Esophagus muscularis mucosa (tissue), 4 donors: ENCODE data around the gene CENPH. TPM values are rescaled to one million over a fixed set of nuclear protein-coding genes. Genes with fewer than 3 reads are reported as not detected.
"Not testable (repeated sequence)": the region's sequence is repeated elsewhere in the genome, so short reads cannot be mapped to it uniquely, and the experiment has no call there.

Source experiments
- DNase-seq: peaks from one replicate; pipeline ENCODE4 v3.0.0-alpha.2; 2017; ENCODE audit errors: extremely low spot score
- H3K27ac ChIP-seq, 4 donors: fragments of 200-600 bp; sonication (generic); replicated peaks in 1 of 4; 1 replicate in 3 of 4; 2 replicates in 1 of 4; pipeline ENCODE4 v1.5.1; 2016 to 2019; ENCODE audit warnings: mild to moderate bottlenecking in 1 of 4
- H3K27me3 ChIP-seq, 4 donors: fragments of 200-600 bp; sonication (generic); one replicate each; pipeline versions ENCODE4 v1.5.1 to v1.6.0; 2016 to 2019
- H3K36me3 ChIP-seq, 4 donors: fragments of 200-600 bp; sonication (generic); one replicate each; pipeline ENCODE4 v1.5.1; 2016 to 2019
- H3K4me1 ChIP-seq, 4 donors: fragments of 200-600 bp; sonication (generic); one replicate each; pipeline ENCODE4 v1.5.1; 2016 to 2019
- H3K4me3 ChIP-seq, 4 donors: fragments of 200-600 bp; sonication (generic); 1 replicate in 2 of 4; 2 replicates in 2 of 4; pipeline ENCODE4 v1.5.1; 2016 to 2019; ENCODE audit warnings: mild to moderate bottlenecking in 4 of 4, moderate library complexity in 1 of 4
- H3K9me3 ChIP-seq, 4 donors: fragments of 200-600 bp; sonication (generic); 1 replicate in 3 of 4; 2 replicates in 1 of 4; pipeline ENCODE4 v1.5.1; 2016 to 2019
- EP300 ChIP-seq: sonication (generic); formaldehyde crosslinking; IDR thresholded peaks from one replicate; pipeline ENCODE4 v1.6.1; 2017; ENCODE audit warnings: antibody characterized with exemption
- POLR2A ChIP-seq: fragments of 450-650 bp; IDR thresholded peaks from one replicate; pipeline ENCODE4 v1.6.1; 2017; ENCODE audit warnings: antibody characterized with exemption, moderate library complexity, mild to moderate bottlenecking, low read depth
- POLR2AphosphoS5 ChIP-seq, 2 donors: sonication (generic); formaldehyde crosslinking; IDR thresholded peaks; one replicate each; pipeline ENCODE4 v1.6.1; 2017; ENCODE audit warnings: antibody characterized with exemption in 2 of 2
- WGBS: methylation state at CpG from one replicate; pipeline ENCODE4 v1.1.5; 2018; 5-methylcytosine and 5-hydroxymethylcytosine counted together
- intact Hi-C: fragments of 100-400 bp; cut with DNase I; formaldehyde crosslinking; loops from one replicate; pipeline ENCODE4 v1.15.1; 2023
- total RNA-seq, 4 donors: library from RNA; depleted of rRNA; stranded (reverse); fragments of >200 nt; gene quantifications; one replicate each; pipeline versions ENCODE4 v1.1.0 to v1.2.1, GENCODE V29; 2016
- TF ChIP-seq, protein P1 (sequence below), 3 experiments: fragments of 200-600 bp in 2 of 3; fragments of 450-650 bp in 1 of 3; sonication (generic) in 2 of 3; IDR thresholded peaks; one replicate each; pipeline ENCODE4 v1.5.1; 2017 to 2019; ENCODE audit warnings: antibody characterized with exemption in 3 of 3, mild to moderate bottlenecking in 2 of 3, moderate library complexity in 1 of 3

Gene CENPH
- total RNA-seq, 4 donors from 2014 or later, result 0.66 to 2.4 (median 2.2) TPM; not detected in 1

GRCh38 chr5:69219939-69220338, 30.6 kb downstream of the CENPH start:
- TF ChIP-seq POLR2AphosphoS5 (IDR thresholded peaks at IDR 0.05) (no peak), EP300 (no peak), POLR2A (no peak)
- TF ChIP-seq, protein P1, sequence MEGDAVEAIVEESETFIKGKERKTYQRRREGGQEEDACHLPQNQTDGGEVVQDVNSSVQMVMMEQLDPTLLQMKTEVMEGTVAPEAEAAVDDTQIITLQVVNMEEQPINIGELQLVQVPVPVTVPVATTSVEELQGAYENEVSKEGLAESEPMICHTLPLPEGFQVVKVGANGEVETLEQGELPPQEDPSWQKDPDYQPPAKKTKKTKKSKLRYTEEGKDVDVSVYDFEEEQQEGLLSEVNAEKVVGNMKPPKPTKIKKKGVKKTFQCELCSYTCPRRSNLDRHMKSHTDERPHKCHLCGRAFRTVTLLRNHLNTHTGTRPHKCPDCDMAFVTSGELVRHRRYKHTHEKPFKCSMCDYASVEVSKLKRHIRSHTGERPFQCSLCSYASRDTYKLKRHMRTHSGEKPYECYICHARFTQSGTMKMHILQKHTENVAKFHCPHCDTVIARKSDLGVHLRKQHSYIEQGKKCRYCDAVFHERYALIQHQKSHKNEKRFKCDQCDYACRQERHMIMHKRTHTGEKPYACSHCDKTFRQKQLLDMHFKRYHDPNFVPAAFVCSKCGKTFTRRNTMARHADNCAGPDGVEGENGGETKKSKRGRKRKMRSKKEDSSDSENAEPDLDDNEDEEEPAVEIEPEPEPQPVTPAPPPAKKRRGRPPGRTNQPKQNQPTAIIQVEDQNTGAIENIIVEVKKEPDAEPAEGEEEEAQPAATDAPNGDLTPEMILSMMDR (IDR thresholded peaks at IDR 0.05), result no peak
- H3K27me3 ChIP-seq, result no peaks in the 10 kb centered on the region
- intact Hi-C loops, result loop anchor here (2.0 to 10.0 kb wide), 3 partner anchors 15 to 128 kb away; partner anchors contain the start of genes CCNB1, CDK7 and SLC30A5
- peaks cover 0 to 10% (median 4%) of the 10 kb centered on the region in 4 donors for H3K36me3 ChIP-seq
- peaks cover 18 to 24% (median 23%) of the 10 kb centered on the region in 4 donors for H3K4me1 ChIP-seq
- H3K9me3 ChIP-seq, result no peaks in the 10 kb centered on the region
- no peak overlapping the region for H3K4me3 ChIP-seq
- no peak for DNase-seq
- H3K27ac ChIP-seq, result no peak overlapping the region

DNA sequence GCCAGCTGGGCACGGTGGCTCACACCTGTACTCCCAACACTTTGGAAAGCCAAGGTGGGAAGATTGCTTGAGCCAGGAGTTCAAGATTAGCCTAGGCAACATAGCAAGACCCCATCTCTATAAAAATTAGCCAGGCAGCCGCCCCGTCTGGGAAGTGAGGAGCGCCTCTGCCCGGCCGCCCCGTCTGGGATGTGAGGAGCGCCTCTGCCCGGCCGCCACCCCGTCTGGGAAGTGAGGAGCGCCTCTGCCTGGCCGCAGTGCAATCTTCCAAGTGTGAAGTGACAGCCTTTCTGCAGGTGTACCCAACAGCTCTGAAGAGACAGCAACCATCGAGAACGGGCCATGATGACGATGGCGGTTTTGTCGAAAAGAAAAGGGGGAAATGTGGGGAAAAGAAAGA, 31.0 kb downstream of the CENPH start:
- intact Hi-C loops, H3K27ac ChIP-seq, DNase-seq, H3K27me3 ChIP-seq, H3K4me3 ChIP-seq, H3K9me3 ChIP-seq: not testable (repeated sequence)
- Histone ChIP-seq H3K36me3 (peaks cover 0 to 14% (median 7%) of the 10 kb centered on the region in 4 donors), H3K4me1 (peaks cover 18 to 24% (median 23%) of the 10 kb centered on the region in 4 donors)
- 98% methylated on average over 16 of the region's 18 CpGs for WGBS

DNA sequence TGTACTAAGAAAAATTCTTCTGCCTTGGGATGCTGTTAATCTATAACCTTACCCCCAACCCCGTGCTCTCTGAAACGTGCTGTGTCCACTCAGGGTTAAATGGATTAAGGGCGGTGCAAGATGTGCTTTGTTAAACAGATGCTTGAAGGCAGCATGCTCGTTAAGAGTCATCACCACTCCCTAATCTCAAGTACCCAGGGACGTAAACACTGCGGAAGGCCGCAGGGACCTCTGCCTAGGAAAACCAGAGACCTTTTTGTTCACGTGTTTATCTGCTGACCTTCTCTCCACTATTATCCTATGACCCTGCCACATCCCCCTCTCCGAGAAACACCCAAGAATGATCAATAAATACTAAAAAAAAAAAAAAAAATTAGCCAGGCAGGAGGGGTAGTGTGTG, 31.4 kb downstream of the CENPH start:
- Histone ChIP-seq H3K4me1 (peaks cover 18 to 24% (median 23%) of the 10 kb centered on the region in 4 donors), H3K36me3 (peaks cover 0 to 19% (median 7%) of the 10 kb centered on the region in 4 donors)
- H3K9me3 ChIP-seq, H3K27ac ChIP-seq, H3K27me3 ChIP-seq, intact Hi-C loops, DNase-seq, H3K4me3 ChIP-seq: not testable (repeated sequence)
- 90% methylated on average over 8 of the region's 9 CpGs for WGBS

GRCh38 chr5:69224520-69224919, 35.1 kb downstream of the CENPH start:
- Histone ChIP-seq H3K4me3 (no peak overlapping the region), H3K27me3 (no peaks in the 10 kb centered on the region), H3K36me3 (peaks cover 17 to 52% (median 34%) of the 10 kb centered on the region in 4 donors), H3K9me3 (no peaks in the 10 kb centered on the region), H3K27ac (no peak overlapping the region), H3K4me1 (peaks cover 4 to 8% (median 6%) of the 10 kb centered on the region in 4 donors)
- WGBS, result 95% methylated on average over 8 of the region's 8 CpGs
- TF ChIP-seq POLR2AphosphoS5 (IDR thresholded peaks at IDR 0.05) (no peak), POLR2A (no peak), EP300 (no peak)
- TF ChIP-seq, protein P1 (IDR thresholded peaks at IDR 0.05), result no peak
- intact Hi-C loops, result no loop called here
- no peak for DNase-seq

- 94% methylated on average over 4 of the region's 4 CpGs for WGBS
- TF ChIP-seq POLR2AphosphoS5 (IDR thresholded peaks at IDR 0.05) (no peak), EP300 (no peak), POLR2A (no peak)
- TF ChIP-seq, protein P1 (IDR thresholded peaks at IDR 0.05), result no peak
- DNase-seq, result no peak
- Histone ChIP-seq H3K36me3 (peaks cover 20 to 61% (median 45%) of the 10 kb centered on the region in 4 donors), H3K4me3 (no peak overlapping the region), H3K9me3 (no peaks in the 10 kb centered on the region), H3K27me3 (no peaks in the 10 kb centered on the region), H3K27ac (no peak overlapping the region), H3K4me1 (no peaks in the 10 kb centered on the region)
- intact Hi-C loops, result no loop called here
These were observed 36.5 kb downstream of the CENPH start for GRCh38 chr5:69225860-69226259.

DNA sequence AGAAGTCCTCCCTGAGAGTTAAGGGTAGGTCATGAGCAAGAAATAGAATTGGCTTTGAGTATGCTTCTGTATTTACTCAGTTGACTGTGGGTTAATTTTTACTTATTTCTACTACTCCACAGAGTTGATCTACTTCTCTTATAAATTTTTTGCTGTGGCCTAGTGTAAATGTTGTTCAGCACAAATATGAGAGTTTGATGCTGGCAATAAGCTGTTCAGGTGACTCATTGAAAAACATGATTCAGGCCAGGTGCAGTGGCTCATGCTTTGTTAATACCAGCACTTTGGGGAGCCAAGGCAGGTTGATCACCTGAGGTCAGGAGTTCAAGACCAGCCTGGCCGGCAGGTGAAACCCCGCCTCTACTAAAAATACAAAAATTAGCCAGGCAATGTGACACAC, 40.8 kb downstream of the CENPH start:
- intact Hi-C loops, result loop anchor here (10.0 kb wide), 1 partner anchor 105 kb away; the partner anchor contains the start of gene CCDC125
- Histone ChIP-seq H3K36me3 (peaks cover 20 to 55% (median 39%) of the 10 kb centered on the region in 4 donors), H3K9me3 (no peaks in the 10 kb centered on the region), H3K4me3 (no peak overlapping the region), H3K27me3 (no peaks in the 10 kb centered on the region), H3K27ac (no peak overlapping the region), H3K4me1 (peaks cover 0 to 8% (median 5%) of the 10 kb centered on the region in 4 donors)
- DNase-seq, result no peak
- WGBS, result 94% methylated on average over 2 of the region's 2 CpGs
- no peak for TF ChIP-seq POLR2A
- TF ChIP-seq EP300, result no peak
- TF ChIP-seq, protein P1 (IDR thresholded peaks at IDR 0.05), result no peak
- no peak for TF ChIP-seq POLR2AphosphoS5 (IDR thresholded peaks at IDR 0.05)
